A549 (cell line): Measurements from ENCODE around the gene PLEKHA8. TPM values are rescaled to one million over a fixed set of nuclear protein-coding genes. Genes with fewer than 3 reads are reported as not detected.

ENCODE experiments used
- ATAC-seq, 2 experiments: fragments of 200-7000 bp in 1 of 2; fragments of >200 bp in 1 of 2; cut with Nextera tagmentation in 1 of 2; cut with Tn5 transposase in 1 of 2; 3 replicates each; pipeline versions ENCODE4 v1.8.0 to v1.9.1; 2018 to 2020; ENCODE audit warnings: mild to moderate bottlenecking in 1 of 2, moderate library complexity in 1 of 2
- CTCF ChIA-PET: fragments of 300-600 bp; sonication (Branson Sonifier 250); formaldehyde crosslinking; extraction: SDS; loops from one replicate; lab custom pipeline; 2021; ENCODE audit warnings: antibody characterized with exemption, inconsistent platforms; lab: Yijun Ruan, JAX
- POLR2A ChIA-PET: fragments of 350-600 bp; formaldehyde crosslinking; extraction: SDS; loops from one replicate; lab custom pipeline; 2021; ENCODE audit warnings: antibody characterized with exemption, inconsistent platforms; lab: Yijun Ruan, JAX
- DNase-seq, 2 experiments: peaks; one replicate each; pipeline versions ENCODE4 v3.0.0 to v3.0.0-alpha.2; 2011 to 2016; ENCODE audit warnings: low read depth in 1 of 2, low spot score in 1 of 2
- FAIRE-seq: peaks from 2 replicates; lab custom pipeline; 2011; peaks lifted over from hg19 to GRCh38; lab: Jason Lieb, UNC
- H3K27ac ChIP-seq, 2 experiments: fragments of >200 bp; sonication (Bioruptor Twin); formaldehyde crosslinking; 3 replicates each; pipeline ENCODE4 v1.5.1; 2016 to 2017
- H3K4me1 ChIP-seq: fragments of >200 bp; sonication (Bioruptor Twin); formaldehyde crosslinking; 3 replicates; pipeline ENCODE4 v1.6.1; 2016
- H3K4me2 ChIP-seq: fragments of >200 bp; sonication (Bioruptor Twin); formaldehyde crosslinking; 3 replicates; pipeline ENCODE4 v1.6.1; 2016
- H3K4me3 ChIP-seq: fragments of >200 bp; sonication (Bioruptor Twin); formaldehyde crosslinking; 3 replicates; pipeline ENCODE4 v1.5.1; 2016
- H3K9me3 ChIP-seq: fragments of >200 bp; sonication (Bioruptor Twin); formaldehyde crosslinking; 3 replicates; pipeline ENCODE4 v1.6.1; 2016
- BCL3 ChIP-seq: fragments of >200 bp; sonication (Bioruptor Twin); formaldehyde crosslinking; IDR thresholded peaks from 3 replicates; pipeline ENCODE4 v1.6.1; 2016
- BHLHE40 ChIP-seq: IDR thresholded peaks from 2 replicates; pipeline ENCODE4 v1.6.1; 2012; ENCODE audit warnings: low read depth, low read length, inconsistent platforms
- CHD4 ChIP-seq: fragments of 200-600 bp; sonication (generic); IDR thresholded peaks from 2 replicates; pipeline ENCODE4 v1.6.1; 2016; ENCODE audit warnings: antibody characterized with exemption, mild to moderate bottlenecking, borderline replicate concordance
- EP300 ChIP-seq, 2 experiments: fragments of >200 bp; sonication (Bioruptor Twin); formaldehyde crosslinking; IDR thresholded peaks; 2 replicates in 1 of 2; 3 replicates in 1 of 2; pipeline ENCODE4 v1.6.1; 2016 to 2017
- FOSL2 ChIP-seq, 2 experiments: fragments of 450-650 bp in 1 of 2; fragments of >200 bp in 1 of 2; sonication (Bioruptor Twin) in 1 of 2; formaldehyde crosslinking; IDR thresholded peaks; 2 replicates each; pipeline versions ENCODE4 v1.5.0 to v1.6.1; 2016 to 2020; ENCODE audit warnings: mild to moderate bottlenecking in 1 of 2, moderate library complexity in 1 of 2
- FOXS1 ChIP-seq: fragments of 250-450 bp; sonication (Bioruptor Pico); IDR thresholded peaks from 2 replicates; pipeline ENCODE4 v1.5.0; 2020; ENCODE audit warnings: mild to moderate bottlenecking, moderate library complexity
- HES2 ChIP-seq: fragments of >200 bp; sonication (Bioruptor Twin); formaldehyde crosslinking; IDR thresholded peaks from 2 replicates; pipeline ENCODE4 v1.6.1; 2016
- HEYL ChIP-seq: fragments of 250-450 bp; sonication (Bioruptor Pico); IDR thresholded peaks from 2 replicates; pipeline ENCODE4 v1.8.0; 2021; ENCODE audit warnings: mild to moderate bottlenecking, moderate library complexity
- JUN ChIP-seq, 2 experiments: fragments of >200 bp; sonication (Bioruptor Twin); formaldehyde crosslinking; IDR thresholded peaks; 2 replicates in 1 of 2; 3 replicates in 1 of 2; pipeline ENCODE4 v1.6.1; 2016 to 2017
- KDM1A ChIP-seq: fragments of 200-600 bp; sonication (generic); IDR thresholded peaks from 2 replicates; pipeline ENCODE4 v1.6.1; 2016; ENCODE audit warnings: low read depth, mild to moderate bottlenecking
- KDM5A ChIP-seq: fragments of 200-600 bp; sonication (generic); IDR thresholded peaks from 2 replicates; pipeline ENCODE4 v1.6.1; 2016; ENCODE audit warnings: antibody characterized with exemption, mild to moderate bottlenecking
- MYC ChIP-seq: IDR thresholded peaks from 2 replicates; pipeline ENCODE4 v1.6.1; 2012; ENCODE audit warnings: mild to moderate bottlenecking, inconsistent platforms, low read length, improper control_type of control experiment, borderline replicate concordance
- NFE2L2 ChIP-seq: fragments of 150-350 bp; conservative IDR thresholded peaks from 2 replicates; pipeline ENCODE4 v1.6.1; 2014; ENCODE audit warnings: low read length
- PBX3 ChIP-seq: IDR thresholded peaks from 2 replicates; pipeline ENCODE4 v1.6.1; 2012
- POLR2A ChIP-seq: IDR thresholded peaks from 2 replicates; pipeline ENCODE4 v1.6.1; 2012; ENCODE audit warnings: mild to moderate bottlenecking, low read length
- RCOR1 ChIP-seq: fragments of 150-350 bp; IDR thresholded peaks from 2 replicates; pipeline ENCODE4 v1.6.1; 2014; ENCODE audit warnings: antibody characterized with exemption, low read length, low read depth
- RFX5 ChIP-seq: fragments of 450-650 bp; IDR thresholded peaks from 2 replicates; pipeline ENCODE4 v1.7.1; 2014; ENCODE audit warnings: antibody characterized with exemption, mild to moderate bottlenecking, moderate library complexity
- SMC3 ChIP-seq: fragments of >200 bp; sonication (Bioruptor Twin); formaldehyde crosslinking; IDR thresholded peaks from 3 replicates; pipeline ENCODE4 v1.6.1; 2018; ENCODE audit warnings: inconsistent platforms
- WGBS: methylation state at CpG from one replicate; pipeline ENCODE4 v1.1.6; 2017; ENCODE audit errors: missing lambda C conversion rate; 5-methylcytosine and 5-hydroxymethylcytosine counted together
- polyA plus RNA-seq, 4 experiments: library from polyadenylated mRNA; depleted of rRNA in 3 of 4; stranded (reverse); fragments of >200 nt; fragmentation: RNase III in 1 of 4; extraction: RNeasy Plus Mini Kit Qiagen cat#74134 plus additional on column Dnase treatment in 1 of 4; gene quantifications; 2 replicates in 3 of 4; 3 replicates in 1 of 4; pipeline ENCODE4 v1.2.3, GENCODE V29; 2011 to 2017
- TF ChIP-seq, protein P1 (sequence below): fragments of 250-450 bp; sonication (Bioruptor Pico); IDR thresholded peaks from 2 replicates; pipeline ENCODE4 v1.5.0; 2020; ENCODE audit warnings: low read depth, mild to moderate bottlenecking, moderate library complexity
- TF ChIP-seq, protein P2 (sequence below): fragments of 150-350 bp; IDR thresholded peaks from 2 replicates; pipeline ENCODE4 v1.6.1; 2014; ENCODE audit warnings: low read depth, mild to moderate bottlenecking, low read length
- TF ChIP-seq, protein P3 (sequence below): fragments of 250-450 bp; sonication (Bioruptor Pico); IDR thresholded peaks from 2 replicates; pipeline ENCODE4 v1.5.0; 2021; ENCODE audit warnings: mild to moderate bottlenecking, moderate library complexity, borderline replicate concordance

PLEKHA8 gene
- polyA plus RNA-seq, 2 of the 4 experiments (the other 2 are of a cell fraction) = 5.9 to 10.9 TPM

DNA sequence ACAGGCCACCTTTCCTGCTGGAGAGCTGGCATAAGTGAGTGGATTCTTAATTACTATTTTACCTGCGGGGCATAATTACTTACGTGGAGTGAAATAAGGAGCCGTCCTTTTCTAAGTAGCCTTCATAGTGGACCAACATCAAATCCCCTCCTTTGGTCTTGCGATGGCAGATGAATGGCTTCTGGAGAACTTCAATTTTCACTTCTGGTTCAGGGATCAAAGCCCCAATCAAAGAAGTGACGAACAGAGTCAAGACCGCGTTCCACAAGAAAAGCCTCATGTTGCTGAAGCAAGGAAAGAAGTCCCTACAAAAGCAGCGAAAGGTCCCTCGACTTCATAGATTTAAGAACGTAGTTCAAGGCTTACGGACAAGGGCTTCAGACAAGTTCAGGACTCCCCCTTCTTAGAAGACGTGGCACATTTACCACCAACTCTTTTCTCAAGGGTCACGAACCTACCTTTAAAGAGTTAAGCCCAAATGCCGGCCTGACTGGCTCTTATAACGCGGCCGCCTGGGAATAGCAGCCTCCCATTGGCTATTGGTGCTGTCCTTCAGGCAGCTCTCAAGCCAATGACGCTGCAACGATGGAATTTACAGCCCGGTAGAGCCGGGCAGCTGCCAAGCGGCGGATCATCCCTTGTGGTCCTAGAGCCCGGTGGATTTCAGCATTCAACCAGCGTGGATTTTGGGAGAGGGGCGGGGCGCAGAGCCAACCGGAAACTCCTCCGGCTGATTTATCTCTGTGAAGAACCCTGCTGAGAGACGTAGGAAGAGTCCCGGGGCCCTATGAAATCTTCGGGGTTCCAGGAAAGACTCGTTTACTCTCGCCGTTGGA is 1.8 kb upstream of the PLEKHA8 start, which contains the start of gene FKBP14 (continued):
- TF ChIP-seq HES2 (no peak), BCL3 (0 out of 3 replicates have a peak, but pooled peaks have one; percentile 31), KDM5A (no peak), MYC (0 out of 2 replicates have a peak, but pooled peaks have one; percentile 12), PBX3 (peak; percentile 98), BHLHE40 (no peak), JUN (IDR thresholded peaks at IDR 0.05) (peak in 1 of 2 experiments; percentile 60; a peak in 2 of 5 replicates), FOXS1 (CRISPR knock-in tag) (no peak)
- TF ChIP-seq, protein P1, sequence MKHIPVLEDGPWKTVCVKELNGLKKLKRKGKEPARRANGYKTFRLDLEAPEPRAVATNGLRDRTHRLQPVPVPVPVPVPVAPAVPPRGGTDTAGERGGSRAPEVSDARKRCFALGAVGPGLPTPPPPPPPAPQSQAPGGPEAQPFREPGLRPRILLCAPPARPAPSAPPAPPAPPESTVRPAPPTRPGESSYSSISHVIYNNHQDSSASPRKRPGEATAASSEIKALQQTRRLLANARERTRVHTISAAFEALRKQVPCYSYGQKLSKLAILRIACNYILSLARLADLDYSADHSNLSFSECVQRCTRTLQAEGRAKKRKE (CRISPR knock-in tag) = no peak

- WGBS = under 1% methylated on average over 10 of the region's 10 CpGs
- TF ChIP-seq EP300 (IDR thresholded peaks at IDR 0.05) = no peak
- no peak for TF ChIP-seq SMC3
- 0 out of 2 replicates have a peak, but pooled peaks have one; percentile 3 for TF ChIP-seq MYC
- TF ChIP-seq, protein P2, sequence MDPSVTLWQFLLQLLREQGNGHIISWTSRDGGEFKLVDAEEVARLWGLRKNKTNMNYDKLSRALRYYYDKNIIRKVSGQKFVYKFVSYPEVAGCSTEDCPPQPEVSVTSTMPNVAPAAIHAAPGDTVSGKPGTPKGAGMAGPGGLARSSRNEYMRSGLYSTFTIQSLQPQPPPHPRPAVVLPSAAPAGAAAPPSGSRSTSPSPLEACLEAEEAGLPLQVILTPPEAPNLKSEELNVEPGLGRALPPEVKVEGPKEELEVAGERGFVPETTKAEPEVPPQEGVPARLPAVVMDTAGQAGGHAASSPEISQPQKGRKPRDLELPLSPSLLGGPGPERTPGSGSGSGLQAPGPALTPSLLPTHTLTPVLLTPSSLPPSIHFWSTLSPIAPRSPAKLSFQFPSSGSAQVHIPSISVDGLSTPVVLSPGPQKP = no peak
- TF ChIP-seq FOSL2 (IDR thresholded peaks at IDR 0.05) = no peak
- TF ChIP-seq FOSL2 (CRISPR knock-in tag; IDR thresholded peaks at IDR 0.05) = peak; percentile 17; the same call in 1 of the 2 replicates
- no peak for TF ChIP-seq RFX5
- H3K27ac ChIP-seq = peak overlapping the region; percentile 75 to 94
- DNase-seq = peak; percentile 36 to 59
- ChIA-PET CTCF (interaction anchor here (1.4 to 2.1 kb wide), 2 partner anchors 35 to 47 kb away, joined by 5 to 9 read pairs; no protein-coding TSS in a partner anchor), POLR2A (interaction anchor here (0.6 to 1.5 kb wide), 4 partner anchors 14 to 39 kb away, joined by 4 to 8 read pairs (median 4); partner anchors contain the start of gene SCRN1)
- peak; percentile 25 to 44; a peak in 5 of 6 replicates for ATAC-seq
- peak overlapping the region; percentile 71 for H3K4me3 ChIP-seq
- no peak for FAIRE-seq
- no peaks in the 10 kb centered on the region for H3K9me3 ChIP-seq
- H3K4me1 ChIP-seq = peaks cover 13% of the 10 kb centered on the region; the same call in 2 of the 3 replicates
- peak overlapping the region; percentile 86 for H3K4me2 ChIP-seq
These were observed 1.2 kb upstream of the PLEKHA8 start for GRCh38 chr7:30027065-30027456.

GRCh38 chr7:30027740-30028215 is 434 bp upstream of the PLEKHA8 start:
- ChIA-PET POLR2A (interaction anchor here (0.6 to 1.5 kb wide), 4 partner anchors 13 to 64 kb away, joined by 4 to 8 read pairs (median 6); no protein-coding TSS in a partner anchor), CTCF (interaction anchor here (1.4 to 2.1 kb wide), 2 partner anchors 35 to 46 kb away, joined by 5 to 9 read pairs; no protein-coding TSS in a partner anchor)
- Histone ChIP-seq H3K4me1 (peaks cover 18% of the 10 kb centered on the region; the same call in 2 of the 3 replicates), H3K9me3 (no peaks in the 10 kb centered on the region), H3K4me3 (peak overlapping the region; percentile 71), H3K4me2 (peak overlapping the region; percentile 86), H3K27ac (peak overlapping the region; percentile 75 to 94; a peak in 5 of 6 replicates)
- no peak for FAIRE-seq
- WGBS = 3% methylated on average over 9 of the region's 9 CpGs
- TF ChIP-seq, protein P3, sequence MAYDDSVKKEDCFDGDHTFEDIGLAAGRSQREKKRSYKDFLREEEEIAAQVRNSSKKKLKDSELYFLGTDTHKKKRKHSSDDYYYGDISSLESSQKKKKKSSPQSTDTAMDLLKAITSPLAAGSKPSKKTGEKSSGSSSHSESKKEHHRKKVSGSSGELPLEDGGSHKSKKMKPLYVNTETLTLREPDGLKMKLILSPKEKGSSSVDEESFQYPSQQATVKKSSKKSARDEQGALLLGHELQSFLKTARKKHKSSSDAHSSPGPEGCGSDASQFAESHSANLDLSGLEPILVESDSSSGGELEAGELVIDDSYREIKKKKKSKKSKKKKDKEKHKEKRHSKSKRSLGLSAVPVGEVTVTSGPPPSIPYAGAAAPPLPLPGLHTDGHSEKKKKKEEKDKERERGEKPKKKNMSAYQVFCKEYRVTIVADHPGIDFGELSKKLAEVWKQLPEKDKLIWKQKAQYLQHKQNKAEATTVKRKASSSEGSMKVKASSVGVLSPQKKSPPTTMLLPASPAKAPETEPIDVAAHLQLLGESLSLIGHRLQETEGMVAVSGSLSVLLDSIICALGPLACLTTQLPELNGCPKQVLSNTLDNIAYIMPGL (CRISPR knock-in tag) = no peak
- TF ChIP-seq BHLHE40 (no peak), JUN (IDR thresholded peaks at IDR 0.05) (no peak), BCL3 (no peak), HEYL (CRISPR knock-in tag) (no peak), RCOR1 (no peak), NFE2L2 (no peak), CHD4 (no peak), FOSL2 (IDR thresholded peaks at IDR 0.05) (no peak), FOSL2 (CRISPR knock-in tag; IDR thresholded peaks at IDR 0.05) (no peak), POLR2A (no peak; the same call in 1 of the 2 replicates), FOXS1 (CRISPR knock-in tag) (no peak), KDM1A (no peak)
- DNase-seq = peak in 1 of 2 experiments; percentile 22
- peak; percentile 3 to 8; a peak in 5 of 6 replicates for ATAC-seq
